HTERT RPE-1 (cell line): Measurements from ENCODE around the gene RAPSN.
"Not testable (repeated sequence)": the region's sequence is repeated elsewhere in the genome, so short reads cannot be mapped to it uniquely, and the experiment has no call there.

Experiments used
- in situ Hi-C: fragments of 300-500 bp; cut with MboI; formaldehyde crosslinking; loops from 4 replicates; pipeline ENCODE4 v1.14.3; 2020; ENCODE audit warnings: low sequenced_read_pairs

The RAPSN gene

DNA sequence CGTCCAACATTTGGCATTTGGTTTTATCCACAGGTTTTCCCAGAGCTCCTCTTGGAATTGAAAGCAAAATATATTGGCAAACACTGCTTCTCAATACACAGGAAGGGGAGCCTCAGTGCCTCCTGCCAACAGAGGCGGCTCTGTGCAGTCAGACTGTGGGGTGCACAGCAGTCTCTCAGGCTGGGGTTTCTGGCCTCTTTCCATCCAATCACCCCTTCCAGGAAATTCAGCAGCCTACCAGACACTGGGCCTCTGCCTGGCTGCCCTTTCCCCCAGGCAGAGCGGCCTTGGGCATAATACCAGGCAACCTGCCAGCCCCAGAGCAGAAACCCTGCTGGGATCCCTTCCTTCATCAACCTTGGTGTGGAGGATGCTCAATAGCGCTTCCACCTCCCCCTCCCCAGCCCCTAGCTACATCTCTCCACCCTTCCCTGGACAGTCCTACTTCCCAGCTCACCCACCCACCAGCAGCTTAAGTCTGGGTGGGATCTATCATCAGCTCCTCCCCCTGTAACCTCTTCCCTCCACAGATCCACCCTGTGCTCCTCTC lies 17.8 kb upstream of the RAPSN start:
- in situ Hi-C loops = no loop called here

DNA sequence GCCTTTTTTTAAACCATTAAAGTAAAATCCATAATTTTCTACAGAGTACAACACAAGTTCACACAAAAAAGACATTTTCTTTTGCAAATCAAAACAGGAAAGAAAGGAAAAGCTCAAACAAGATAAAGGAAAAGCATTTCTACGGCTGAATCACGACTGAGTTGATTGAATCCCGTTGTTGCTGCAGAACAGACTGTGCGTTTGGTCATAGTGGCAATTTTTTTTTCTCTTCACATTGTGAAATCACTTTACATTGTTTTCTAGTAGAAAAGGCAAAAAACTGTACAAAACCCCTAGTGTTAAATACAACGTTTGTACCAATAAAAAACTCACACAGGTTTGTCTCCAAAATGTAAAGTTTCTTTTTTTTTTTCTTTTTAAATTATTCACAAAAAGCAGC lies 17.3 kb upstream of the RAPSN start:
- in situ Hi-C loops = no loop called here

DNA sequence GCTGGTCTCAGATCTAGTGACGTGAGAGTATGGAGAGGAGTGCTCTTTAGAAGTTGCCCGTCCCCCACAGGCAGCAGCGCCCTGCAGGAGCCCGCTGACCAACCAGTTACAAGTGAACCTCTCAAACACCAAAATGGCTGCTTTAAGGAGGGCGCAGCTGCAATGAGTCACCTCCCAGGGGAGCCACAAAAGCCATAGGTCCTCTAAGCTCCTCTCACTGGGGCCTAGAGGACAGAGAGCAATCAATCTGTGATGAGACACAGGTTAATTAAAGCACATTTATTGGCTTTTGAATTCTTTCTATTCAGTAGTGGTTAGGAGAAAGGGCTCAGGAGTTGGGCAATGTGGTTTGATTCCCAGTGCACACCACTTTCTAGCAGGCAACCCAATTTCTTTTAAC lies 15.5 kb upstream of the RAPSN start:
- in situ Hi-C loops = no loop called here

DNA sequence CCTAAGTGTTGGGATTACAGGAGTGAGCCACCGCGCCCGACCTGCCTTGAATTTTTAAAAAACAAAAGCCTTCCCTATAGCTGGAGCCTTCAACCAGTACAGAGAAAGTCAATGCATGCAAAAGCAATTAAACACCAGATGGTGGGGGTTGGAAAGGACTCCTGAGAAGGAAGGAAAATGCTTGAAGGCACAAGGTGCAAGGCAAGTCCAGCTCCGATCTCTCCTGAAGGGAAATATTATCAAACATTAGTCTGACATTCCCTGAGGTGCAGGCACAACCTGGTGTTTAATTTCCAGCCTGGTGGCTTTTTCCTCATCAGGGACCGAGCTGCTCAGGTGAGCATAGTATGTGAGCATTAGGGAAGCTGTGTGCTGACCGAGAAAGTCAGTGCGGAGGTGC lies 12.9 kb upstream of the RAPSN start:
- in situ Hi-C loops = no loop called here

- in situ Hi-C loops = no loop called here
These were observed 11.8 kb upstream of the RAPSN start for GRCh38 chr11:47460571-47461235.

DNA sequence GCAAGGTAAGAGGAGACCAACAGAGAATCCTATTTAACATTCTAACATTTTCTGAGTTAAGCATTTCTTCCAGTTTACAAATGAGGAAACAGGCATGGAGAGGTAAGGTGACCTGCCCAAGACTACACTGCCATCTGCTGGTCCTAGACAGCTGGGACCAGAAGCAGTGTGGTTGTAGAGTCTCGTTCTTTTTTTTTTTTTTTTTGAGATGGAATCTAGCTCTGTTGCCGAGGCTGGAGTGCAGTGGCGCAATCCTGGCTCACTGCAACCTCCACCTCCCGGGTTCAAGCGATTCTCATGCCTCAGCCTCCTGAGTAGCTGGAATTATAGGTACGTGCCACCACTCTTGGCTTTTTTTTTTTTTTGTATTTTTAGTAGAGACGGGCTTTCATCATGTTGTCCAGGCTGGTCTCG lies 5.3 kb upstream of the RAPSN start:
- in situ Hi-C loops = not testable (repeated sequence)

GRCh38 chr11:47453365-47453764 lies 4.4 kb upstream of the RAPSN start:
- in situ Hi-C loops = no loop called here

GRCh38 chr11:47451990-47452389 lies 3.1 kb upstream of the RAPSN start:
- in situ Hi-C loops = no loop called here

DNA sequence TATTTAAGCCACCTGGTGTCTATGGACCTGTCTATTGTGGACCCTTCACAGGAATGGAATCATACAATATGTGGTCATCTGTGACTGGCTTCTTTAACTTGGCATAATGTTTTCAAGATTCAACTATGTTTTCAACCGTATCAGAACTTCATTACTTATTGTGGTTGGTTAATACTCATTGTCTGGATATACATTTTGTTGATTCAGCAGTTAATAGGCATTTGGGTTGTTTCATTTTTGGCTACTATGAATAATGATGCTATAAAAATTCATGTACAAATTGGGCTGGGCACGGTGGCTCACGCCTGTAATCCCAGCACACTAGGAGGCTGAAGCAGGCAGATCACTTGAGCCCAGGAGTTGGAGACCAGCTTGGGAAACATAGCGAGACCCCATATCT lies 2.5 kb upstream of the RAPSN start:
- in situ Hi-C loops = no loop called here

DNA sequence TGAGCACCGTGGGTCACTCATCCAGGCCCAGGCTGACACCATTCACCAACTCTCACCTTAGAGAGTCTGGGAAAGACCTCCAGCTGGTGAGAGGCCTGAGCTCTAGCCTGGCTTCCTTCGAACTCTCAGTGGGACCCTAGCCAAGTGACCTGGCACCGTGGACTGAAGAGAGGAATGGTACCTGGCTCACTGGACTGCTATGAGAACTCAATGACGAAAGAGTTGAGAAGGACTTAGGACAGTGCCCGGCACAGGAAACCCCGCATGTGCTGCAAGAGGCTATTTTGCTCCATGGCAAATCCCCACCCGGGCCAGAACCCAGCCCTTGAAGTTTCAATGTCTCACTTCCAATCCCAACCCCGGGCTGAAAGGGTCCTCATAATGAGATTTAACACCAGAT lies 605 bp upstream of the RAPSN start:
- in situ Hi-C loops = no loop called here

DNA sequence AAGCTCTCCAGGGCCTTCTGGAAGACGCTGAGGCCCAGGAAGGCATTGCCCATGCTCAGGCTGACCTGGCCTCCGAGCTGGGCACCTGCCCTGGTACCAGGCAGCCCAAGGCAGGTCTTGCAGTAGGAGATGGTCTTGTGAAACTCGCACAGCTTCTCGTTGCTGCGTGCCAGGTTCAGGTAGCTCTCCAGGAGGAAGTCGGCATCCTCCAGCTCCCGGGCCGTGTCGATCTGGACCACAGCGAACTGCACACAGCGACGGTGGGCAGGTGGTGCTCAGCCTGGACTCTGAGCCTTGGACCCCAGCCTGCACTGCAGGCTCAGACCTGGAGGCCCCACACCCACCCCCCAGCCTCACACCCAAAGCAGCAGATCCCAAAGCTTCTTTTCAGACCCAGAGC lies 1.0 kb downstream of the RAPSN start:
- in situ Hi-C loops = no loop called here

DNA sequence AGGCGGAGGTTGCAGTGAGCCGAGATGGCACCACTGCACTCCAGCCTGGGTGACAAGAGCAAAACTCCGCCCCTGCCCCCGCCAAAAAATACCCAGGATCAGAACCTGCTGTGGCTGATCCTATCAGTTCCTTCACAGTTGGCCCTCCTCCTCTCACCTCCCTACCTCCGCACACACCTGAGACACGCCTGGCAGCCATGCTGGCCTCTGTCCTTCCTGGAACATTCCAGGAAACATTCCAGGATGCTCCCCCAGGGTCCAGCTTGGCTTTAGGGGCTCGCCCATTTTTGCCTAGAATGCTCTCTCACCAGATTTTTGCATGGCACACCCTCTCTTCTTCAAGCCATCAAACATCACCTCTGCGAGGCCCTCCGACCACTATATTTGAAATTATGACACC lies 2.1 kb downstream of the RAPSN start:
- in situ Hi-C loops = no loop called here

DNA sequence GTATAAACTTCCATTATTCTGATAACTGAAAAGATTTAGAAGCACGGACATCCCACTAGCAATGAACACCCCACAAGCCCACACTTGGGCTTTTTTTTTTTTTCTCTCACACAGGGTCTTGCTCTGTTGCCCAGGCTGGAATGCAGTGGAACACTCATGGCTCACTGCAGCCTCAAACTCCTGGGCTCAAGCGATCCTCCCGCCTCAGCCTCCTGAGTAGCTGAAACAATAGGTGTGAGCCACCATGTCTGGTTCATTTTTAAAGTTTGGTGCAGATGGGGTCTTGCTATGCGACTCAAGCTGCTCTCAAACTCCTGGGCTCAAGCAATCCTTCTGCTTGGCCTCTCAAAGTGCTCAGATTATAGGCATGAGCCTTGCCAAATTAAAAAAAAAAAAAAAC lies 3.1 kb downstream of the RAPSN start:
- in situ Hi-C loops = no loop called here

DNA sequence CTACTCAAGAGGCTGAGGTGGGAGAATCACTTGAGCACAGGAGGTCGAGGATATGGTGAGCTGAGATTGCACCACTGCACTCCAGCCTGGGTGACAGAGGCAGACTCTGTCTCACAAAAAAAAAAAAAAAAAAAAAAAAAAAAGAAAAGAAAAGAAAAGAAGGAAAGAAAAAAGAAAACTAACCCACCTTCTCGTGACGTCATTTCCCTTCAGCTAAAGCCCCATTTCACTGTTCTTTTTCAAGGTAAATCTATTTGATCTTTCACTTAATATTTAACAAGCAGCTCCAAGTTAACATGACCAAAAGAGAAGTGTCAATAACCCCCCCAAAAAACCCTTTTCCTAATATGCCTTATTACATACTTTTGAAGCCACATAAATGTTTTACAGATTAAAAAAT lies 5.1 kb downstream of the RAPSN start:
- in situ Hi-C loops = no loop called here

GRCh38 chr11:47443028-47443700 lies 5.8 kb downstream of the RAPSN start:
- in situ Hi-C loops = no loop called here

DNA sequence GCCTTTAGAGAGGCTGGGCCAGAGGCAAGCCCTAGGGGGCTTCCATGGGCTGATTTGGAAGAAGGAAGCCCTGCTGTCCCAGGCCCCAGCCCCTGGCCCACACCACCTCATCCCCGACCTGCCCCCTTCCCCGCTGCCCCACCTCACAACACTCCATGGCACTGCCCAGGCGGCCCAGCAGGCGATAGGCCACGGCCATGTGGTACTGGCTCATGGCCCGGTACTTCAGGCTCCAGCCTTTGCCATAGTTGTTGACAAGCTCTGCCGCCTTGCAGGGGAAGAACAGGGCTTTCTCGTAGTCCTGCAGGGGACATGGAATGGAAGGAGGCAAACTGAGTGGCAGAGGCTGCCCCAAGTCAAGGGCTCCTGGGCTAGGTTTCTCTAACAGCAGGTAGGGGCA lies 6.4 kb downstream of the RAPSN start:
- in situ Hi-C loops = no loop called here

GRCh38 chr11:47441421-47441820 lies 7.5 kb downstream of the RAPSN start:
- in situ Hi-C loops = no loop called here

DNA sequence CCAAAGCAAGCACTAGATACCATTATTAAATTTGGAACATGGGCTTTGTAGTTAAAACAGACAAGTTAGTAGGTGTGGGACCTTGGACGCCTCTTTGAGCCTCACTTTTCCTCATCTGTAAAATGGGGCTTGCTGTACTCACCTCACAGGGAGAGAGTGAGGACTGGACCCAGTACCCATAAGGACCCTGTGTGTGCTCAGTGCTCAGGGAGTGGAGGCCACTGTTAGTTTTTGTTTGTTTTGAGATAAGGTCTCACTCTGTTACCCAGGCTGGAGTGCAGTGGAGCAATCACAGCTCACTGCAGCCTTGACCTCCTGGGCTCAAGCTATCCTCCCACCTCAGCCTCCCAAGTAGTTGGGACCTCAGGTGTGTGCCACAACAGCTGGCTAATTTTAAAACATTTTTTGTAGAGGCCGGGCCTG lies 8.9 kb downstream of the RAPSN start:
- in situ Hi-C loops = no loop called here

GRCh38 chr11:47438721-47439120 lies 10.2 kb downstream of the RAPSN start:
- in situ Hi-C loops = no loop called here

GRCh38 chr11:47437746-47438418 lies 11.1 kb downstream of the RAPSN start:
- in situ Hi-C loops = no loop called here

GRCh38 chr11:47437218-47437745 lies 11.7 kb downstream of the RAPSN start:
- in situ Hi-C loops = no loop called here

DNA sequence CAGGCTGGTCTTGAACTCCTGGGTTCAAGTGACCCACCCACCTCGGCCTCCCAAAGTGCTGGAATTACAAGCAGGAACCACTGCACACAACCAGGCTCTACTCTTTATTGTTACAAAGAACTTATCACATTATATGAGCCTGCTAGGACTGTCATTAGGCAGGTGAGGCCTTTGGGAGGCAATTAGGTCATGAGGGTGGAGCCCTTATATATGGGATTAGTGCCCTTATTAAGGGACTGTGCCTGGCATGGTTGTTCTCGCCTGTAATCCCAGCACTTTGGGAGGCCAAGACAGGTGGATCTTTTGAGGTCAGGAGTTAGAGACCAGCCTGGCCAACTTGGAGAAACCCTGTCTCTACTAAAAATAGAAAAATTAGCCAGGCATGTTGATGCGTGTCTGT lies 12.2 kb downstream of the RAPSN start:
- in situ Hi-C loops = no loop called here
